Upper lobe of left lung (tissue), 4 donors: Measurements from ENCODE around the gene CDYL.

Experiments
- CTCF ChIP-seq, 6 experiments: fragments of 450-650 bp in 4 of 6; fragments of 200-600 bp in 2 of 6; sonication (generic) in 2 of 6; IDR thresholded peaks; one replicate each; pipeline ENCODE4 v1.5.1; 2016 to 2019; ENCODE audit warnings: antibody characterized with exemption in 6 of 6
- POLR2A ChIP-seq, 4 donors: fragments of 450-650 bp; IDR thresholded peaks; one replicate each; pipeline ENCODE4 v1.5.1; 2016 to 2017; ENCODE audit warnings: antibody characterized with exemption in 4 of 4, mild to moderate bottlenecking in 2 of 4
- POLR2AphosphoS5 ChIP-seq, 2 donors: sonication (generic); formaldehyde crosslinking; IDR thresholded peaks; one replicate each; pipeline ENCODE4 v1.5.1; 2017; ENCODE audit warnings: antibody characterized with exemption in 2 of 2

- TF ChIP-seq CTCF (IDR thresholded peaks at IDR 0.05): no peak
- TF ChIP-seq POLR2AphosphoS5 (IDR thresholded peaks at IDR 0.05): no peak
- no peak for TF ChIP-seq POLR2A (IDR thresholded peaks at IDR 0.05)
Observed at GRCh38 chr6:4950836-4951533, 174.8 kb downstream of the CDYL start.
